ENCODE data around the gene ZNF200. TPM values are rescaled to one million over a fixed set of nuclear protein-coding genes. Genes with fewer than 3 reads are reported as not detected.
"Not testable (repeated sequence)": the region's sequence is repeated elsewhere in the genome, so short reads cannot be mapped to it uniquely, and the experiment has no call there.

ZNF200 gene
- total RNA-seq, 1 donor from 2014 or later: 8.6 TPM

- DNase-seq (ENCODE audit: low read depth): no peak
Measured at GRCh38 chr16:3254309-3254708, 19.4 kb upstream of the ZNF200 start.

- no peak for DNase-seq (ENCODE audit: low read depth)
Measured at GRCh38 chr16:3252967-3253366, 18.0 kb upstream of the ZNF200 start.

- no peak for DNase-seq (ENCODE audit: low read depth)
Measured at GRCh38 chr16:3249451-3249850, 14.5 kb upstream of the ZNF200 start.

GRCh38 chr16:3249020-3249419 is 14.1 kb upstream of the ZNF200 start:
- DNase-seq (ENCODE audit: low read depth): no peak

- DNase-seq (ENCODE audit: low read depth): no peak
Measured at GRCh38 chr16:3248596-3248995, 13.6 kb upstream of the ZNF200 start.

- DNase-seq (ENCODE audit: low read depth): no peak
Measured at GRCh38 chr16:3246876-3247275, 11.9 kb upstream of the ZNF200 start.

GRCh38 chr16:3246002-3246401 is 11.0 kb upstream of the ZNF200 start:
- no peak for DNase-seq (ENCODE audit: low read depth)

GRCh38 chr16:3243882-3244281 is 8.9 kb upstream of the ZNF200 start:
- no peak for DNase-seq (ENCODE audit: low read depth)

- DNase-seq (ENCODE audit: low read depth): no peak
Measured at GRCh38 chr16:3242709-3243108, 7.8 kb upstream of the ZNF200 start.

GRCh38 chr16:3241761-3242160 is 6.8 kb upstream of the ZNF200 start:
- no peak for DNase-seq (ENCODE audit: low read depth)

GRCh38 chr16:3235856-3236669 is 1.1 kb upstream of the ZNF200 start:
- DNase-seq (ENCODE audit: low read depth): no peak

GRCh38 chr16:3234543-3234856 is 458 bp downstream of the ZNF200 start:
- no peak for DNase-seq (ENCODE audit: low read depth)

- DNase-seq (ENCODE audit: low read depth): no peak
Measured at GRCh38 chr16:3223913-3224515, 10.9 kb downstream of the ZNF200 start.

GRCh38 chr16:3220839-3221238 is 14.1 kb downstream of the ZNF200 start:
- no peak for DNase-seq (ENCODE audit: low read depth)

GRCh38 chr16:3216263-3216640 is 18.7 kb downstream of the ZNF200 start:
- DNase-seq (ENCODE audit: low read depth): no peak

- DNase-seq (ENCODE audit: low read depth): no peak
Measured at GRCh38 chr16:3215601-3216262, 19.2 kb downstream of the ZNF200 start.

GRCh38 chr16:3214904-3215600 is 19.9 kb downstream of the ZNF200 start:
- DNase-seq (ENCODE audit: low read depth): no peak

GRCh38 chr16:3212567-3212966 is 22.4 kb downstream of the ZNF200 start:
- DNase-seq (ENCODE audit: low read depth): no peak

- no peak for DNase-seq (ENCODE audit: low read depth)
Measured at GRCh38 chr16:3212006-3212405, 23.0 kb downstream of the ZNF200 start.

- DNase-seq (ENCODE audit: low read depth): no peak
Measured at GRCh38 chr16:3207086-3207953, 27.6 kb downstream of the ZNF200 start.

- not testable (repeated sequence) for DNase-seq (ENCODE audit: low read depth)
Measured at GRCh38 chr16:3205939-3206338, 29.0 kb downstream of the ZNF200 start.

Measured in myocyte (in vitro differentiated cells).